HepG2 (cell line): ENCODE data around the gene DCAF8. TPM values are rescaled to one million over a fixed set of nuclear protein-coding genes. Genes with fewer than 3 reads are reported as not detected.

Experiments used
- ATF7-NPFF ChIP-seq: sonication (generic); formaldehyde crosslinking; IDR thresholded peaks from 2 replicates; pipeline ENCODE4 v1.8.1; 2023; ENCODE audit warnings: mild to moderate bottlenecking, low read depth, missing genetic modification reagents, moderate library complexity
- ELF3 ChIP-seq: IDR thresholded peaks from 2 replicates; pipeline ENCODE4 v1.6.1; 2016; ENCODE audit warnings: missing genetic modification reagents, missing compliant biosample characterization
- MXD4 ChIP-seq: IDR thresholded peaks from 2 replicates; pipeline ENCODE4 v1.6.1; 2016; ENCODE audit warnings: mild to moderate bottlenecking, missing biosample characterization, missing genetic modification reagents
- NBN ChIP-seq: fragments of 450-650 bp; conservative IDR thresholded peaks from 2 replicates; pipeline ENCODE4 v1.6.1; 2017
- NR2C2 ChIP-seq: sonication (generic); formaldehyde crosslinking; IDR thresholded peaks from 2 replicates; pipeline ENCODE4 v1.4.0; 2020; ENCODE audit warnings: missing genetic modification reagents, mild to moderate bottlenecking, moderate library complexity, borderline replicate concordance
- PAXIP1 ChIP-seq: sonication (generic); formaldehyde crosslinking; conservative IDR thresholded peaks from 2 replicates; pipeline ENCODE4 v1.4.0; 2020; ENCODE audit warnings: mild to moderate bottlenecking, missing genetic modification reagents, moderate library complexity
- PRPF4 ChIP-seq: fragments of 200-400 bp; formaldehyde crosslinking; IDR thresholded peaks from 2 replicates; pipeline ENCODE4 v1.6.1; 2016; ENCODE audit warnings: low read length, low read depth; ENCODE audit not compliant: poor library complexity, severe bottlenecking
- REPIN1 ChIP-seq: sonication (generic); formaldehyde crosslinking; IDR thresholded peaks from 2 replicates; pipeline ENCODE4 v1.8.0; 2022; ENCODE audit warnings: missing genetic modification reagents, low read depth, mild to moderate bottlenecking, borderline replicate concordance
- SNAI1 ChIP-seq: sonication (generic); formaldehyde crosslinking; IDR thresholded peaks from 2 replicates; pipeline ENCODE4 v1.5.0; 2020; ENCODE audit warnings: mild to moderate bottlenecking, missing genetic modification reagents, borderline replicate concordance
- SNAPC5 ChIP-seq: sonication (generic); formaldehyde crosslinking; IDR thresholded peaks from 2 replicates; pipeline ENCODE4 v1.8.1; 2023; ENCODE audit warnings: mild to moderate bottlenecking, missing genetic modification reagents, borderline replicate concordance
- ZBTB14 ChIP-seq: sonication (generic); formaldehyde crosslinking; IDR thresholded peaks from 2 replicates; pipeline ENCODE4 v1.4.0; 2020; ENCODE audit warnings: missing genetic modification reagents
- ZFP36 ChIP-seq: fragments of 150-350 bp; IDR thresholded peaks from 2 replicates; pipeline ENCODE4 v1.6.1; 2018; ENCODE audit warnings: borderline replicate concordance, low read length, low read depth; ENCODE audit not compliant: partially characterized antibody
- ZNF160 ChIP-seq: sonication (generic); formaldehyde crosslinking; IDR thresholded peaks from 2 replicates; pipeline ENCODE4 v1.8.0; 2022; ENCODE audit warnings: mild to moderate bottlenecking, inconsistent platforms, missing genetic modification reagents
- ZNF317 ChIP-seq: sonication (generic); formaldehyde crosslinking; IDR thresholded peaks from 2 replicates; pipeline ENCODE4 v1.5.0; 2020; ENCODE audit warnings: mild to moderate bottlenecking, missing genetic modification reagents
- ZNF326 ChIP-seq: sonication (generic); formaldehyde crosslinking; IDR thresholded peaks from 2 replicates; pipeline ENCODE4 v1.4.0; 2020; ENCODE audit warnings: missing genetic modification reagents, borderline replicate concordance
- polyA plus RNA-seq, 8 experiments: library from polyadenylated mRNA; depleted of rRNA in 3 of 8; stranded (reverse) in 7 of 8; unstranded in 1 of 8; fragments of >200 nt; fragmentation: Illumina TruSeq in 4 of 8; extraction: Trizol in 4 of 8; gene quantifications; 2 replicates each; pipeline versions ENCODE4 v1.2.1 to v1.2.3, GENCODE V29; 2011 to 2016; ENCODE audit warnings: low read depth in 4 of 8, missing spikeins in 1 of 8, mixed read lengths in 1 of 8; ENCODE audit not compliant: insufficient read depth in 1 of 8
- total RNA-seq, 5 experiments: library from RNA; depleted of rRNA; stranded (reverse); fragments of >200 nt; fragmentation: Illumina TruSeq; extraction: Trizol; gene quantifications; 2 replicates each; pipeline ENCODE4 v1.2.3, GENCODE V29; 2016; ENCODE audit warnings: low read depth in 1 of 5
- TF ChIP-seq, protein P1 (sequence below): sonication (generic); formaldehyde crosslinking; IDR thresholded peaks from 2 replicates; pipeline ENCODE4 v1.8.0; 2022; ENCODE audit warnings: missing genetic modification reagents, mild to moderate bottlenecking, borderline replicate concordance
- TF ChIP-seq, protein P2 (sequence below): IDR thresholded peaks from 2 replicates; pipeline ENCODE4 v1.6.1; 2016; ENCODE audit warnings: missing genetic modification reagents, missing compliant biosample characterization
- TF ChIP-seq, protein P3 (sequence below): sonication (generic); formaldehyde crosslinking; IDR thresholded peaks from 2 replicates; pipeline ENCODE4 v1.4.0; 2020; ENCODE audit warnings: missing genetic modification reagents

DCAF8 gene
- total and polyA plus RNA-seq, 2 of the 13 experiments (the other 11 are each of a cell fraction or from before 2014, with no cell fraction given): 73.4 to 79.8 TPM

GRCh38 chr1:160261893-160262794 is at the start of gene DCAF8 (continued):
- TF ChIP-seq ZNF317 (CRISPR knock-in tag) (peak; percentile 82), SNAPC5 (CRISPR knock-in tag) (0 out of 2 replicates have a peak, but pooled peaks have one; percentile 65), ZNF326 (CRISPR knock-in tag) (no peak), NBN (no peak), ATF7-NPFF (peak; percentile 74), SNAI1 (CRISPR knock-in tag) (0 out of 2 replicates have a peak, but pooled peaks have one; percentile 69), REPIN1 (peak; percentile 82; the same call in 1 of the 2 replicates), ZBTB14 (CRISPR knock-in tag) (no peak), MXD4 (CRISPR knock-in tag) (no peak), PRPF4 (no peak), ELF3 (peak; percentile 65), ZFP36 (no peak), PAXIP1 (CRISPR knock-in tag) (no peak), NR2C2 (CRISPR knock-in tag) (peak; percentile 69), ZNF160 (CRISPR knock-in tag) (no peak)
- TF ChIP-seq, protein P1, sequence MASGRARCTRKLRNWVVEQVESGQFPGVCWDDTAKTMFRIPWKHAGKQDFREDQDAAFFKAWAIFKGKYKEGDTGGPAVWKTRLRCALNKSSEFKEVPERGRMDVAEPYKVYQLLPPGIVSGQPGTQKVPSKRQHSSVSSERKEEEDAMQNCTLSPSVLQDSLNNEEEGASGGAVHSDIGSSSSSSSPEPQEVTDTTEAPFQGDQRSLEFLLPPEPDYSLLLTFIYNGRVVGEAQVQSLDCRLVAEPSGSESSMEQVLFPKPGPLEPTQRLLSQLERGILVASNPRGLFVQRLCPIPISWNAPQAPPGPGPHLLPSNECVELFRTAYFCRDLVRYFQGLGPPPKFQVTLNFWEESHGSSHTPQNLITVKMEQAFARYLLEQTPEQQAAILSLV (CRISPR knock-in tag): peak; percentile 87; the same call in 1 of the 2 replicates
- TF ChIP-seq, protein P2, sequence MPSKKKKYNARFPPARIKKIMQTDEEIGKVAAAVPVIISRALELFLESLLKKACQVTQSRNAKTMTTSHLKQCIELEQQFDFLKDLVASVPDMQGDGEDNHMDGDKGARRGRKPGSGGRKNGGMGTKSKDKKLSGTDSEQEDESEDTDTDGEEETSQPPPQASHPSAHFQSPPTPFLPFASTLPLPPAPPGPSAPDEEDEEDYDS (CRISPR knock-in tag): peak; percentile 96
- TF ChIP-seq, protein P3, sequence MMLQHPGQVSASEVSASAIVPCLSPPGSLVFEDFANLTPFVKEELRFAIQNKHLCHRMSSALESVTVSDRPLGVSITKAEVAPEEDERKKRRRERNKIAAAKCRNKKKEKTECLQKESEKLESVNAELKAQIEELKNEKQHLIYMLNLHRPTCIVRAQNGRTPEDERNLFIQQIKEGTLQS (CRISPR knock-in tag): peak; percentile 7; the same call in 1 of the 2 replicates
